Trophoblast cell (in vitro differentiated cells and primary cell): ENCODE data around the gene CARS1.

Experiments used
- DNase-seq, 2 donors: peaks; one replicate each; pipeline ENCODE4 v3.0.0-alpha.2; 2016
- H2AFZ ChIP-seq: 2 replicates; pipeline ENCODE4 v1.6.1; 2013; ENCODE audit warnings: low read length, moderate library complexity, mild to moderate bottlenecking; ENCODE audit not compliant: insufficient read depth, poor library complexity
- H2AK5ac ChIP-seq: 2 replicates; pipeline ENCODE4 v1.6.1; 2013; ENCODE audit warnings: mild to moderate bottlenecking, low read length
- H2BK120ac ChIP-seq: 2 replicates; pipeline ENCODE4 v1.6.1; 2013; ENCODE audit warnings: low read length, mild to moderate bottlenecking, moderate library complexity; ENCODE audit not compliant: insufficient read depth, poor library complexity
- H2BK12ac ChIP-seq: 2 replicates; pipeline ENCODE4 v1.6.1; 2013; ENCODE audit warnings: mild to moderate bottlenecking, low read length, moderate library complexity
- H2BK5ac ChIP-seq: 2 replicates; pipeline ENCODE4 v1.6.1; 2013; ENCODE audit warnings: low read length, low read depth, moderate library complexity, mild to moderate bottlenecking; ENCODE audit not compliant: poor library complexity
- H3K14ac ChIP-seq: 2 replicates; pipeline ENCODE4 v1.6.1; 2013; ENCODE audit warnings: mild to moderate bottlenecking, low read length
- H3K18ac ChIP-seq: 2 replicates; pipeline ENCODE4 v1.6.1; 2013; ENCODE audit warnings: mild to moderate bottlenecking, low read length
- H3K23ac ChIP-seq: 2 replicates; pipeline ENCODE4 v1.6.1; 2013; ENCODE audit warnings: low read length
- H3K27ac ChIP-seq: 2 replicates; pipeline ENCODE4 v1.5.1; 2013; ENCODE audit warnings: low read depth, mild to moderate bottlenecking, inconsistent platforms, low read length, moderate library complexity
- H3K27me3 ChIP-seq: 2 replicates; pipeline ENCODE4 v1.6.1; 2013; ENCODE audit warnings: inconsistent platforms, mild to moderate bottlenecking, low read length, moderate library complexity; ENCODE audit not compliant: insufficient read depth
- H3K36me3 ChIP-seq, 2 experiments: 1 replicate in 1 of 2; 2 replicates in 1 of 2; pipeline ENCODE4 v1.6.1; 2013; ENCODE audit warnings: low read length in 2 of 2, mild to moderate bottlenecking in 2 of 2, moderate library complexity in 1 of 2; ENCODE audit not compliant: insufficient read depth in 2 of 2, control insufficient read depth in 1 of 2
- H3K4ac ChIP-seq: 2 replicates; pipeline ENCODE4 v1.6.1; 2013; ENCODE audit warnings: low read depth, mild to moderate bottlenecking, low read length, moderate library complexity
- H3K4me1 ChIP-seq, 2 experiments: 1 replicate in 1 of 2; 2 replicates in 1 of 2; pipeline ENCODE4 v1.6.1; 2013; ENCODE audit warnings: low read length in 2 of 2, mild to moderate bottlenecking in 2 of 2, moderate library complexity in 1 of 2; ENCODE audit not compliant: insufficient read depth in 2 of 2, control insufficient read depth in 1 of 2
- H3K4me2 ChIP-seq: 2 replicates; pipeline ENCODE4 v1.6.1; 2013; ENCODE audit warnings: inconsistent platforms, mild to moderate bottlenecking, low read length, moderate library complexity
- H3K4me3 ChIP-seq: 2 replicates; pipeline ENCODE4 v1.5.1; 2013; ENCODE audit warnings: mild to moderate bottlenecking, low read depth, low read length, inconsistent platforms
- H3K79me1 ChIP-seq: one replicate; pipeline ENCODE4 v1.6.1; 2013; ENCODE audit warnings: low read length
- H3K79me2 ChIP-seq: 2 replicates; pipeline ENCODE4 v1.6.1; 2013; ENCODE audit warnings: low read length, mild to moderate bottlenecking; ENCODE audit not compliant: control insufficient read depth, insufficient read depth, poor library complexity
- H3K9ac ChIP-seq: 2 replicates; pipeline ENCODE4 v1.6.1; 2013; ENCODE audit warnings: mild to moderate bottlenecking, low read length
- H3K9me3 ChIP-seq: 2 replicates; pipeline ENCODE4 v1.6.1; 2013; ENCODE audit warnings: low read depth, mild to moderate bottlenecking, control low read depth, inconsistent platforms, low read length; ENCODE audit not compliant: insufficient read depth
- H4K12ac ChIP-seq: 2 replicates; pipeline ENCODE4 v1.6.1; 2013; ENCODE audit warnings: low read depth, mild to moderate bottlenecking, low read length, moderate library complexity
- H4K8ac ChIP-seq: 2 replicates; pipeline ENCODE4 v1.6.1; 2013; ENCODE audit warnings: low read depth, mild to moderate bottlenecking, low read length, moderate library complexity
- H4K91ac ChIP-seq: one replicate; pipeline ENCODE4 v1.6.1; 2013; ENCODE audit warnings: low read depth, mild to moderate bottlenecking, low read length, moderate library complexity
- WGBS: extraction: QIAGEN DNeasy Blood & Tissue Kit; methylation state at CpG from one replicate; pipeline ENCODE4 v1.1.7; 2013; ENCODE audit warnings: missing lambda C conversion rate; ENCODE audit not compliant: insufficient read length, insufficient coverage; ENCODE audit errors: extremely low coverage; 5-methylcytosine and 5-hydroxymethylcytosine counted together

The CARS1 gene

DNA sequence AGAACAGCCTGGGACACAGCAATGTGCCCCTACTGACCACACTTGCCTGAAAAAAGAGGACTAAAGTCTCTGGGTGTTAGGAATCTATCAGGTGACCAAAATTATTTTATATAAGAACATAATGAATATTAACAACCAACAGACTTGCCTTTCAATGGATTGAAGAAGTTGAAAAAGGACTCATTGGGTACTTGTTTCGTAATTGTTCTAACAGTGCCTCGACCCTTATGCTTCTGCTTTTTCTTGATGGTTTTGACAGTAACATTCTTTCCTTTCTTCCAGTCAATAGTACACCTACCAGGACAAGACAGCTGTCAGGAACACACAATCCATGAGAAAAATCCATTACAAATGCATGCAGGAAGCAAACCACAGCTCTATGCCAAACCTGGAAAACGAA, 99.0 kb downstream of the CARS1 start:
- peaks cover 46 to 68% of the 10 kb centered on the region in 2 experiments for H3K36me3 ChIP-seq
- no peak overlapping the region for H2AK5ac ChIP-seq
- no peaks in the 10 kb centered on the region for H3K27me3 ChIP-seq
- H2BK12ac ChIP-seq, result no peak overlapping the region
- no peak overlapping the region for H3K4me3 ChIP-seq
- no peak overlapping the region for H4K91ac ChIP-seq
- no peak overlapping the region for H3K9ac ChIP-seq
- no peaks in the 10 kb centered on the region for H3K4me1 ChIP-seq
- no peak overlapping the region for H3K4ac ChIP-seq
- no peak overlapping the region for H2BK5ac ChIP-seq
- no peaks in the 10 kb centered on the region for H3K79me1 ChIP-seq
- H3K79me2 ChIP-seq, result no peaks in the 10 kb centered on the region
- no CpG with 5 or more reads among the region's 3 CpGs for WGBS
- H3K27ac ChIP-seq, result no peak overlapping the region
- no peak overlapping the region for H4K8ac ChIP-seq
- no peaks in the 10 kb centered on the region for H3K9me3 ChIP-seq
- no peak for DNase-seq
- H4K12ac ChIP-seq, result no peak overlapping the region
- no peak overlapping the region for H3K14ac ChIP-seq
- H3K18ac ChIP-seq, result no peak overlapping the region
- no peak overlapping the region for H3K4me2 ChIP-seq
- H3K23ac ChIP-seq, result no peak overlapping the region
- no peak overlapping the region for H2BK120ac ChIP-seq
- no peak overlapping the region for H2AFZ ChIP-seq

DNA sequence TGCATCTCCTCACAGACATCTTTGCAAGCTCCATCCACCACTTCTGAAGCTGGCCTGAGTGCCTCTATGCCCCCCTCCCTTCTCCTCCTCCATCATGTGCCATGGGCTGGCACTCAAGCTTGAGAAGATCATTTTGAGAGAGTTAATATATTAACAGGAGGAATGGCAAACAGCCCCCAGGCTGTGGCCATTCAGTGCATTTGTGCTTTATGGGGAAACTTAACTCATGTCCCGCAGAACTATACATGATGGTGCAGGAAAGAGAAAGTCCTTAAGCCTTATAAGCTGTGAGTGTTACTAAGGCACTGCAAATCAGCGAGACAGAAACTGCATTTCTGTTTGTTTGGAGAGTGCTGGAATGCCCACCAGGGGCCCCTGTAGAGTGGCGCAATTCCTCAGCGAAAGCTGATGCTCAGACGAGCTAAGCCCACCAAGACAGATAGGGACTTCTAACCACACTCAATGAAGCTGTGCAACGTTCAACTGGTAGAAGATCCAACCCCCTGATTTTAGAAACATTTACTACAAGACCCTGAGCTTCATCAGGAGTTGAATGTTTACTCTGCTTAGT, 101.2 kb downstream of the CARS1 start:
- no peaks in the 10 kb centered on the region for H3K79me2 ChIP-seq
- no peak overlapping the region for H4K91ac ChIP-seq
- H4K12ac ChIP-seq, result no peak overlapping the region
- DNase-seq, result no peak
- H3K4me2 ChIP-seq, result no peak overlapping the region
- H2BK5ac ChIP-seq, result no peak overlapping the region
- no peaks in the 10 kb centered on the region for H3K9me3 ChIP-seq
- H4K8ac ChIP-seq, result no peak overlapping the region
- no peak overlapping the region for H3K23ac ChIP-seq
- H2BK12ac ChIP-seq, result no peak overlapping the region
- H3K4me1 ChIP-seq, result peaks cover 4 to 7% of the 10 kb centered on the region in 2 experiments
- H3K18ac ChIP-seq, result no peak overlapping the region
- no peak overlapping the region for H3K14ac ChIP-seq
- H3K9ac ChIP-seq, result no peak overlapping the region
- H3K4me3 ChIP-seq, result no peak overlapping the region
- no peaks in the 10 kb centered on the region for H3K27me3 ChIP-seq
- no peak overlapping the region for H2BK120ac ChIP-seq
- no peaks in the 10 kb centered on the region for H3K79me1 ChIP-seq
- no peak overlapping the region for H2AK5ac ChIP-seq
- H3K27ac ChIP-seq, result no peak overlapping the region
- peaks cover 45 to 70% of the 10 kb centered on the region in 2 experiments for H3K36me3 ChIP-seq
- no CpG with 5 or more reads among the region's 6 CpGs for WGBS
- no peak overlapping the region for H3K4ac ChIP-seq
- no peak overlapping the region for H2AFZ ChIP-seq

DNA sequence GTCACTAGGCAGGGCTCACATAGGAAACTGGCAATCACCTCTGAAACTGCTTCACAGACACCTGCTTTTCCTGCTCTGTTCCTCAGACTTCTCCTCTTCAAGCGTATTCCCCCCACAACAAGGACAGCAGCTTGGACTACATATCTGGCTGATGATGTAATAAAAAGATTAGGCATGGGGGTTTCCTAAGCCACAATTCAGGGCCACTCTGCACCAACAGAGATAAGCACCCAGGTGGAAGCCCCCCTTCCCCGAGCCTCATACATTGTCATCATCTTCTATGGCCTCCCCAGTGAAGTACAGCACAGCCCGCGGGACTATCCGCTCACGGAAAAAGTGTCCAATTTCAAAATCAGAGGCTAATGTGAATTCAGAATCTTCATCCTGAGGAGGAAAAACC, 103.0 kb downstream of the CARS1 start:
- no peak overlapping the region for H2BK12ac ChIP-seq
- no peaks in the 10 kb centered on the region for H3K79me1 ChIP-seq
- H2BK5ac ChIP-seq, result no peak overlapping the region
- no peaks in the 10 kb centered on the region for H3K79me2 ChIP-seq
- no peak overlapping the region for H3K4me3 ChIP-seq
- H3K4me2 ChIP-seq, result no peak overlapping the region
- H3K14ac ChIP-seq, result no peak overlapping the region
- H4K91ac ChIP-seq, result no peak overlapping the region
- H2AFZ ChIP-seq, result no peak overlapping the region
- no peaks in the 10 kb centered on the region for H3K27me3 ChIP-seq
- H2AK5ac ChIP-seq, result no peak overlapping the region
- no peak overlapping the region for H4K12ac ChIP-seq
- H3K27ac ChIP-seq, result no peak overlapping the region
- no peak overlapping the region for H2BK120ac ChIP-seq
- no peak for DNase-seq
- H3K4ac ChIP-seq, result no peak overlapping the region
- H3K9me3 ChIP-seq, result no peaks in the 10 kb centered on the region
- H4K8ac ChIP-seq, result no peak overlapping the region
- WGBS, result no CpG with 5 or more reads among the region's 6 CpGs
- peaks cover 4 to 7% of the 10 kb centered on the region in 2 experiments for H3K4me1 ChIP-seq
- H3K18ac ChIP-seq, result no peak overlapping the region
- peaks cover 45 to 69% of the 10 kb centered on the region in 2 experiments for H3K36me3 ChIP-seq
- no peak overlapping the region for H3K9ac ChIP-seq
- no peak overlapping the region for H3K23ac ChIP-seq

DNA sequence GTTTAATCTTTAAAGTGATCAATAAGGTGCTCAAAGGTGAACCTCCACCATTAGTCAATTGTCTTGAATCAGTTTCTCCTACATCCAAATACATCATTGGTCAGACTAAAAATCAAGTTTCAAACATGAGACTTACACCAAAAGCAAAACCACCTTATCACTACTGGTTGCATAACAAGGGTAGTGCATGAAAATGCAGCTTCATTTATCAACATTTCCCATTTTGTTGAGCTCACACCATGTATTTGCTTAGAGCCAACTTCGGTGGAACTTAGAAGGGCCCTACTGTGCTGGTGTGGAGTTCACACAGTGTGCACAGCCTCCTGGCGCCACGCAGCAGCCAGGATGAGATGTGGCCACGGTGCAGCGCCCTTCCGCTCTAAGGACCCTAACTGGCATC, 104.9 kb downstream of the CARS1 start:
- no peaks in the 10 kb centered on the region for H3K79me2 ChIP-seq
- no CpG with 5 or more reads among the region's 6 CpGs for WGBS
- H4K12ac ChIP-seq, result no peak overlapping the region
- H3K14ac ChIP-seq, result no peak overlapping the region
- no peak overlapping the region for H2AFZ ChIP-seq
- H3K4ac ChIP-seq, result no peak overlapping the region
- no peak overlapping the region for H3K27ac ChIP-seq
- H3K4me2 ChIP-seq, result no peak overlapping the region
- H3K27me3 ChIP-seq, result no peaks in the 10 kb centered on the region
- H3K9ac ChIP-seq, result peak overlapping the region; percentile 18
- H2BK5ac ChIP-seq, result no peak overlapping the region
- no peaks in the 10 kb centered on the region for H3K79me1 ChIP-seq
- no peak overlapping the region for H2BK12ac ChIP-seq
- peaks cover 4 to 7% of the 10 kb centered on the region in 2 experiments for H3K4me1 ChIP-seq
- DNase-seq, result no peak
- no peak overlapping the region for H2BK120ac ChIP-seq
- H3K18ac ChIP-seq, result no peak overlapping the region
- no peak overlapping the region for H4K91ac ChIP-seq
- H3K4me3 ChIP-seq, result no peak overlapping the region
- H3K9me3 ChIP-seq, result no peaks in the 10 kb centered on the region
- H3K36me3 ChIP-seq, result peaks cover 48 to 71% of the 10 kb centered on the region in 2 experiments
- H4K8ac ChIP-seq, result no peak overlapping the region
- H2AK5ac ChIP-seq, result no peak overlapping the region
- H3K23ac ChIP-seq, result peak overlapping the region; percentile 47
